IPS-NIHi7 (cell line): ENCODE measurements around the gene RSPH6A.

Source experiments
- DNase-seq: peaks from one replicate; pipeline ENCODE4 v3.0.0; 2012; ENCODE audit warnings: mixed read lengths; ENCODE audit errors: extremely low spot score

Gene RSPH6A

GRCh38 chr19:45825263-45825605, 10.1 kb upstream of the RSPH6A start:
- DNase-seq, result no peak

- DNase-seq, result no peak
Observed at GRCh38 chr19:45824531-45825262, 9.6 kb upstream of the RSPH6A start.

- DNase-seq, result no peak
Observed at GRCh38 chr19:45824041-45824471, 8.9 kb upstream of the RSPH6A start.

GRCh38 chr19:45823182-45823581, 8.1 kb upstream of the RSPH6A start:
- DNase-seq, result no peak

GRCh38 chr19:45822716-45823115, 7.6 kb upstream of the RSPH6A start:
- DNase-seq, result no peak

GRCh38 chr19:45821570-45821969, 6.5 kb upstream of the RSPH6A start:
- DNase-seq, result no peak

- DNase-seq, result no peak
Observed at GRCh38 chr19:45821103-45821521, 6.0 kb upstream of the RSPH6A start.

GRCh38 chr19:45820413-45821102, 5.5 kb upstream of the RSPH6A start:
- no peak for DNase-seq

- no peak for DNase-seq
Observed at GRCh38 chr19:45819769-45820168, 4.7 kb upstream of the RSPH6A start.

- DNase-seq, result peak; percentile 53
Observed at GRCh38 chr19:45817725-45818301, 2.7 kb upstream of the RSPH6A start.

GRCh38 chr19:45817010-45817724, 2.1 kb upstream of the RSPH6A start:
- peak; percentile 99 for DNase-seq

- peak; percentile 45 for DNase-seq
Observed at GRCh38 chr19:45816236-45817009, 1.3 kb upstream of the RSPH6A start.

GRCh38 chr19:45815481-45816216, 541 bp upstream of the RSPH6A start:
- peak; percentile 92 for DNase-seq

- DNase-seq, result no peak
Observed at GRCh38 chr19:45814166-45814780, 835 bp downstream of the RSPH6A start.

GRCh38 chr19:45812297-45812696, 2.8 kb downstream of the RSPH6A start:
- no peak for DNase-seq

GRCh38 chr19:45809643-45810159, 5.4 kb downstream of the RSPH6A start:
- no peak for DNase-seq

GRCh38 chr19:45805719-45806118, 9.4 kb downstream of the RSPH6A start:
- DNase-seq, result no peak

GRCh38 chr19:45804959-45805230, 10.2 kb downstream of the RSPH6A start:
- no peak for DNase-seq

GRCh38 chr19:45804140-45804958, 10.8 kb downstream of the RSPH6A start:
- DNase-seq, result no peak
